Measurements from ENCODE around the gene EPG5. TPM values are rescaled to one million over a fixed set of nuclear protein-coding genes. Genes with fewer than 3 reads are reported as not detected.
"Not testable (repeated sequence)": the region's sequence is repeated elsewhere in the genome, so short reads cannot be mapped to it uniquely, and the experiment has no call there.

The EPG5 gene
- total RNA-seq, 1 donor from 2014 or later: 18.2 TPM

- H3K27ac ChIP-seq (replicated peaks); intact Hi-C loops (cut with micrococcal nuclease); H3K36me3 ChIP-seq; H3K27me3 ChIP-seq (ENCODE audit: low read depth); H3K4me1 ChIP-seq; H3K4me3 ChIP-seq; DNase-seq: not testable (repeated sequence)
- peak; percentile 31 for TF ChIP-seq CTCF (IDR thresholded peaks at IDR 0.05; ENCODE audit: borderline replicate concordance)
- peaks cover 34% of the 10 kb centered on the region for H3K9me3 ChIP-seq (replicated peaks)
Measured at GRCh38 chr18:45807144-45807543, 160.0 kb downstream of the EPG5 start.

GRCh38 chr18:45806226-45806625, 160.9 kb downstream of the EPG5 start:
- intact Hi-C loops (cut with micrococcal nuclease): no loop called here
- no peak for DNase-seq
- H3K27me3 ChIP-seq (ENCODE audit: low read depth): no peaks in the 10 kb centered on the region

GRCh38 chr18:45805551-45805950, 161.6 kb downstream of the EPG5 start:
- Histone ChIP-seq H3K4me1 (no peaks in the 10 kb centered on the region), H3K9me3 (replicated peaks) (peaks cover 34% of the 10 kb centered on the region), H3K27ac (replicated peaks) (no peak overlapping the region), H3K4me3 (no peak overlapping the region), H3K36me3 (no peaks in the 10 kb centered on the region), H3K27me3 (ENCODE audit: low read depth) (no peaks in the 10 kb centered on the region)
- DNase-seq: no peak
- TF ChIP-seq CTCF (IDR thresholded peaks at IDR 0.05; ENCODE audit: borderline replicate concordance): no peak
- intact Hi-C loops (cut with micrococcal nuclease): no loop called here

More at GRCh38 chr18:45806226-45806625, 160.9 kb downstream of the EPG5 start:
- Histone ChIP-seq H3K9me3 (replicated peaks) (peaks cover 34% of the 10 kb centered on the region), H3K4me1 (no peaks in the 10 kb centered on the region), H3K4me3 (no peak overlapping the region), H3K27ac (replicated peaks) (no peak overlapping the region), H3K36me3 (no peaks in the 10 kb centered on the region)
- no peak for TF ChIP-seq CTCF (IDR thresholded peaks at IDR 0.05; ENCODE audit: borderline replicate concordance)

GRCh38 chr18:45802814-45803492, 164.2 kb downstream of the EPG5 start:
- H3K36me3 ChIP-seq: no peaks in the 10 kb centered on the region
- no peaks in the 10 kb centered on the region for H3K27me3 ChIP-seq (ENCODE audit: low read depth)
- no peak overlapping the region for H3K4me3 ChIP-seq
- H3K9me3 ChIP-seq (replicated peaks): peaks cover 39% of the 10 kb centered on the region
- no peak for DNase-seq
- TF ChIP-seq CTCF (IDR thresholded peaks at IDR 0.05; ENCODE audit: borderline replicate concordance): no peak
- H3K4me1 ChIP-seq: no peaks in the 10 kb centered on the region
- no peak overlapping the region for H3K27ac ChIP-seq (replicated peaks)
- intact Hi-C loops (cut with micrococcal nuclease): no loop called here

- no peak for DNase-seq
- Histone ChIP-seq H3K9me3 (replicated peaks) (peaks cover 39% of the 10 kb centered on the region), H3K27ac (replicated peaks) (no peak overlapping the region), H3K36me3 (no peaks in the 10 kb centered on the region), H3K4me1 (no peaks in the 10 kb centered on the region), H3K4me3 (no peak overlapping the region), H3K27me3 (ENCODE audit: low read depth) (no peaks in the 10 kb centered on the region)
- intact Hi-C loops (cut with micrococcal nuclease): no loop called here
- TF ChIP-seq CTCF (IDR thresholded peaks at IDR 0.05; ENCODE audit: borderline replicate concordance): no peak
Measured at GRCh38 chr18:45801416-45802004, 165.6 kb downstream of the EPG5 start.

Other genes starting within 250 kb of the EPG5 start
- gene SLC14A1, start 243.1 kb downstream of the EPG5 start, total RNA-seq: 22.1 TPM
- 0.19 TPM for gene SIGLEC15, start 141.7 kb downstream of the EPG5 start, total RNA-seq
- gene PSTPIP2, start 104.9 kb upstream of the EPG5 start, total RNA-seq: 1.8 TPM
- 1,743 TPM for gene ATP5F1A, start 131.0 kb upstream of the EPG5 start, total RNA-seq
- gene HAUS1, start 137.1 kb upstream of the EPG5 start, total RNA-seq: 6.4 TPM

Measured in left ventricle myocardium inferior (tissue), 1 donor.